ENCODE measurements around the gene DISC1.
"Not testable (repeated sequence)": the region's sequence is repeated elsewhere in the genome, so short reads cannot be mapped to it uniquely, and the experiment has no call there.

DISC1 gene

DNA sequence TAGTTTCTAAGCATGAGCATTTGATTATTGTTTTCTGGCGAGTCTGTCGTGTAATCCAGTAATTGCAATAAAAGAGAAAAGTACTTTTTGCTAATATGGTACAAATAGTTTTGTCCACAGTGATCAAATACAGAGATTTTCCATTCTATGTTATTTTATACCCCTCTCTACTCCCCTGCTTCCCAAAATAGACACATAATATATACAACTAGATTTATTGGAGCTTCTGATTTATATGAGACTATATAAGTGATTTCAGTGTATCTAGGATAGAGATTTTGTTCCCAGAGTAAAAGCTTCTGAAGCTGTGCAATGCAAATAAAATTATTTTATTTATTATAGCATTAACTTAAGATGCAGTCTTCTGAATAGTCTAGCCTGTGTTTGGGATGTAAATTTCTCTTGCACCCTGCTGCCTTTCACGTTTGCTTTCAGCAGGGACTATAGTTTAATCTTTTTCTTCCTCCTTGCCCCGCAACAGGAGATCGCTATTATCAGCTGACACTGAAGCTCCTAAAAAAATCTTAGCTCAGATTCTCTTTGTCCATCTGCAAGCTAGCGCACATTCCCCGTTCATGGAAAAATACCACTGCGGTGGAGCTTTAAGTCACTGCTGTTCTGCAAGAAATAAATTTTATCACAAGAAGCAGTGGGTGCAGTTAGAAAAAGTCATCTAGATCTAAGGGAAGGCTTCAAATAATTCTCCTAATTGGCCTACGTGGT lies 273.3 kb downstream of the DISC1 start:
- DNase-seq = no peak

DNA sequence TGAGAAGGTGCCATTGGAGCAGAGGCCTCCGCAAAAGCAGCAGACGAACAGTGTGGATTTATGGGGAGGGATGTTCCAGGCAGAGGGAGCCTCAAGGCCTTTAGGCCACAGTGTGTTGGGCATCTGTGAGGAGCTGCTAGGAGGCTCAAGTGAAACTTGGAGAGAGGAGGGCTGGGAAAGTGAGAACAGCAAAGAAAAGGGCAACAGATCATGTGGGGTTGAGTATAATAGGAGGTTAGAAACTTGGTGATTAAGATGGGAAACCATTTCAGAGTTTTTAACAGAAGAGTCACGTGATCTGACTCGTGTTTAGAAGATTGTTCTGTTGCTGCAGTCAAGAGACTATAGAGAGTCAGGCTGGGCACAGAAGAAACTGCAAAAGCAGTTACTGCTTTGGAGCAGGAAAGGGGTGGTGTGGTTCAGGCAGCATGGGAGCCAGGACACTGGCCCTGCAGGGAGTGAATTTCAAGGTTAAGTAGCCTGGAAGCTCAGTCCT lies 277.0 kb downstream of the DISC1 start:
- no peak for DNase-seq

DNA sequence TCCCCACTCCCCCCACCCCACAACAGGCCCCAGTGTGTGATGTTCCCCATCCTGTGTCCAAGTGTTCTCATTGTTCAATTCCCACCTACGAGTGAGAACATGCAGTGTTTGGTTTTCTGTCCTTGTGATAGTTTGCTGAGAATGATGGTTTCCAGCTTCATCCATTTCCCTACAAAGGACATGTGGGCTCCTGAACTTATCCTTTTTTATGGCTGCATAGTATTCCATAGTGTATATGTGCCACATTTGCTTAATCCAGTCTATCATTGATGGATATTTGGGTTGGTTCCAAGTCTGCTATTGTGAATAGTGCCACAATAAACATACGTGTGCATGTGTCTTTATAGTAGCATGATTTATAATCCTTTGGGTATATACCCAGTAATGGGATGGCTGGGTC lies 280.7 kb downstream of the DISC1 start:
- DNase-seq = not testable (repeated sequence)

DNA sequence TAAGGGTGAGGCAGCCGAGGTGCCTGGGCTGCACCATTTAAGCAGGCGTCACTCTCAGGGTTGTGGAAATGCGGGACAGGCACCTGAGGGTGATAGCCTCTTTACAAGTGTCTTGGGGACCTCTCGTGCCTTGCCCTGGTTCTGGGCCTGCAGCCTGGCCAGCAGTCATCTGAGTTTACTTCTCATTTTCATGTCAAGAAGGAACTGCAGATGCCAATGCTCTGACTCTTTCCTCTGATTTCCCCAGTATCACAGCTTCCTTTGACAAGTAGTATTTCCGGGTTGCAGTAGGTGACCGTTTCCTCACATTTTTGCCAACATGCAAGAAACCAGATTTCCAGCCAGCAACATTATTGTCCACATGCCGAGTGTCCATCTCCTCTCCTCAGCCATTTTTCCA lies 286.9 kb downstream of the DISC1 start:
- no peak for DNase-seq

DNA sequence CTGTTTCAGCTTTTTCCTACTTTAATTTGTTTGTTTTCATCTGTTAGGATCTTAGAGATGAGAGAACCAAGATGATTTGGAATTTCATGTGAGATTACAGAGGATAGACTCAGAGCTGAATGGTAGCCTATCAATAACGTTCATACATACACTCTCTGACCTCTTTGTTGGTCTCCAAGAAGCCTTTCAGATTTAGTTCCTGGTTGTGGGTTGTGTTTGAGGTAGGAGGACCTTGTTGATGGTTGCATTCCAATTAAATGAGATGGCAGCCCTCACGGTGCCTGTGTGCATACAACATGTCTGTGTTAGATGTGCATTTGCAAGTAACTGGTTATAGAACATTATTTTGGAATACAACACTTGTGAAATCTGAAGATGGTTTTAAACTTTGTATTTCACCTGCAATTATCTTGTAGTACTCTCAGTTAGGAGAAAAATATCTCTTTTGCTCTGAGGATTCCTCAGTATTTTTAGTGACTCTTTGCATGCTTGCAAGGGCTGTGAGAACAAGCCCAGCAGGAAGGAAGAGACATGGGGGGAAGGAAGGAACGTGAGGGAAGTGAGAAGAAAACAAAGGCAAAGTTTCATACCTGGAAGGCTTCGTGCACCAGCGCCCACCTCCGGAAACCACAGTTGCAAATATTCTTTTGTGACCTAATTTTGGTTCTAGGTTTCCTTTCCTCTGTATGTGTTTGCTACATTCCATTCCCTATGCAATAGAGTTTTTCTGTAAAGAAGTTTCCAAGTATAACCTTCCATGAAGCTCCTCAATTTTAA lies 291.8 kb downstream of the DISC1 start:
- no peak for DNase-seq

DNA sequence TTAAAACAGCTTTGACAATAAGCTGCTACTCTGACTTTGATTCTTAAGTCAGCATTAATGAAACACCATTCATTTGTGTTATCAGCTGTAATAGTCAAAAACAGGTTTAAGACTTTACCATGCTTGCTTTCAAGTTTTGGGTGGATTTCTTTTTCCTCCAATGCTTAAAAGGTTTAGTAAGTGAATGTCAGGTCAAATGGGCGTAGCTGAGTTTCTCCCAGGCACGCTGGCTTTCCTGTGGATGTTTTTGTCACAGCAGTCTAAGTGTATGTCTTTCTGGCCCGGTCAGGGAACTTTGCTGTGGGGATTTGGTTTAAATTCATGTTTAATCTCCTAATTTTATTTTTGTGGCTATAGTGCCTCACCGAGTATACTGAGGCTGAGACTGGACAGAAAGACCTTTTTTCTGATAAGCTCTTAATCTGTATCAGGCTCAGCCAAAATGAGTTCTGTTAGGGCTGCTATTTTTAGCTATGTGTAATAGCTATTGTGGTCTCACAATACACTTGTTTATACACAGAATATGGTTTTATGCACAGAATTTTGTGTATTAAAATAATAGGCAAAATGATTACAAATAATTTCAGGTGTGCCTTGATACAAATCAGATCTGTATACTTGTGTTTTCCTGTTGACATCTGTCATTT lies 292.8 kb downstream of the DISC1 start:
- no peak for DNase-seq

DNA sequence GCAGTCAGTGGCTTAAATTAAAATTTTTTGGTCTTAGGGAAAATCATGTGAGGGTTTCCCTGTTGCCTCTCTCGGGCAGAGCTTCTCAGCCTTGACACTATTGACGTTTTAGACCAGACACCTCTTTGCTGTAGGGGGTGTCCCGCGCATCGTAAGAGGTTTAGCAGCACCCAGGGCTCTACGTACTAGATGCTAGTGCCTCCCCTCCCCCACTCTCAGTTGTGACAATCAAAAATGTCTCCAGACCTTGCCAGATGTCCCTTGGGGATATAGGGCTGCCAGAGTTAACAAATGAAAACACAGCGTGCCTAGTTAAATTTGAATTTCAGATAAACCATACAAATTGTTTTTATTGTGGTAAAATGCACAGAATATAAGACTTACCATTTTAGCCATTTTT lies 293.3 kb downstream of the DISC1 start:
- DNase-seq = no peak

DNA sequence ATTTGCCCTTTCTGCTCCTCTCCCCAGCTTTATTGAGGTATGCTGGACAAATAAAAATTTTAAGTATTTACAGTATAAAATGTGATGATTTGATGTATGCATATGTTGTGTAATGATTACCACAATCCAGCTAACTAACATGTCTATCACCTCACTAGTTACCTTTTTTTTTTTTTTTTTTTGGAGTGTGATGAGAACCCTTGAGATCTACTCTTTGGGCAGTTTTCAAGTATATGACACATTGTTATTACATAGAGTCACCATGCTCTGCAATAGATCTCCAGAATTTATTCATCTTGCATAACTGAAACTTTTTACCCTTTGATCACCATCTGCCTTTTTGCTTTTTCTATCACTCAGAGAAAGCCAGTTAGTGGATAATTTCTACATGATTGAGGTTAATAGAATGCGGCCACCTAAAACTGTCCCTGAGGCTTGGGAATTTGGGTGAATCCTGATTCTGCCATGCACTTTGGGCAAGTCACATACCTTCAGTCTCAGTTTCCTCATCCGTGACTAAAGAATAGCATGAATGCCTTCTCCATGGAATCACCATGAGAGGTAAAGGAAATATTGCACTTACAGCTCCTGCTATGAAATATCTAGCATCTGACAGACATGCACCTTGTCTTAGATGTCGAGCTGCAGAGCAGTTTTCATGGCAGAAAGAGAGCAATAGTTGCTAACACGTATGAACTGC lies 295.2 kb downstream of the DISC1 start:
- no peak for DNase-seq

DNA sequence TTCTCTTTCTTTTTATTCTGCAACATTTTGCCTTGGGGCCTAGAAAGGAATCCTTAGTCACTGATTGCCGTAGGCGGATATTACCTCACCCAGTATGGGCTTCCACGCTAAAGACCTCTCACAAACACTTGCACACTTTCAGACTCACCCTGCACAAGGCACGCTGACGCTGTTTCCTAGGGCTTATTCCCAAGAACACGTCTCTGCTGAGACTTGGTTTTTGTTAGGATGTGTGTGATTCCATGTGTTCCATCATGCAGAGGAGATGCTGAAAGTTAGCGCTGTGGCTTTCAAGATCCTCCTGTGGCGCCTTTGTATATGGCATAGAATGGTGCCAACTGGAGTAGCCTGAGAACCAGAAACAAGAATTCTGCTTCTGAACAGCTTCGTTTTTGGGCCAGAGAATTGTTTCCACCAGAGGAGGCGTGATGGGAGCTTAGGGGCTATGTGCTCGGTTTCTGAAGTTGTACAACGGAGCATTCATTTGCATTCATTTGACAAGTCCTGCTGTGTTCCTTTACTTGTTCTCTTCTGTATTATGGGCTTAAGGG lies 297.0 kb downstream of the DISC1 start:
- DNase-seq = no peak

DNA sequence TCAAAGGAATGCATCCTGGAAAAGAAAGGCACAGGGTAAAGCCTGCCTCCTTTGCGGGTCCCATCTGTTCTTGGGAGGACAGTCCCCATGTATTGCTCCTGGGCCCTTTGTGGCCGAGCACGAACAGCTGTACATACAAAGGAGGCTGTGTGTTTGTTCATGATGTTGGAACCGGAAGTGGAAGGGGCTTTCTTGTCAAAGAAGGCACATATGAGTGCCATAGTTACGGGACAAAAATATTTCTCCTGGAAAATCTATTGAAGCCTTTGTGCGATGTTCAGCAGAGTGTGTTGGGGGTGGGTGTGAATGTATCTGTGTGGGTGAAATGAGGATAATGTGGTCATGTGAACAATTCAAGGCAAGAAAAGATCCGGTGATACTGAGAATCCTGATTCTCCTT lies 297.6 kb downstream of the DISC1 start:
- peak; percentile 38 for DNase-seq

DNA sequence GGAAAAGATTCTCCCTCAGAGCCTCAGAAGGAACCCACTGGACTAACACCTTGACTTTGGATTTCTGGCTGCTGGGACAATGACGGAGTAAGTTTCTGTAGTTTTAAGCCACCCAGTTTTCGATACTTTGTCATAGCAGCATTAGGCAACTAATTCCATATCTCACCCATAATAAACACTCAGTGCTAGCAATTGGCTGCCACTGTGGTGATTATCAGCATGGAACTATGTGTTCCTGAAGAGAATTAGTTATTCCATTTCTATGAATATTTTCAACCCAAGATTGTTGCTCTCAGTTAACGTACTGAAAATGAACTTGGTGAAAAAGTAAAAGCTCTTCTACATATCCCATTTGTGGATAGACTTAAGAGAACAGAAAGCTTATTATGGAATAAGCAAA lies 299.3 kb downstream of the DISC1 start:
- no peak for DNase-seq

DNA sequence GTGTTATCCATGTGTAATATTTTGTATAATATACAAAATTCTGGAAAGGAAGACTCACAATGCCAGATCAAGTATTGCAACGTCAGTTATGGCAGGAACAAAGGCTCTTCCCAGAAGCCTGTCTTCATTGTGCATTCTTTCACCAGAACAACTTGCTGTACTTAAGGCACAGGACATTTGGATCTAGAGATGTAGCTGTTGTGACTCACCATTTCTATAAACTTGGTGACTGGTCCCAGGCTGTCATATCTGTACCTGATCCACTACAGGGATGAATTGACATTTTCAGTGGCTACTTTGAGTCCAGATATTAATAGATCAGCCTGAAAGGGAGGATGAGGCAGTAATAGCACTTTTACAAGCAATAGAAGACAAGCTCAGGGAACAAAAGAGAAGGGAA lies 299.8 kb downstream of the DISC1 start:
- DNase-seq = no peak

DNA sequence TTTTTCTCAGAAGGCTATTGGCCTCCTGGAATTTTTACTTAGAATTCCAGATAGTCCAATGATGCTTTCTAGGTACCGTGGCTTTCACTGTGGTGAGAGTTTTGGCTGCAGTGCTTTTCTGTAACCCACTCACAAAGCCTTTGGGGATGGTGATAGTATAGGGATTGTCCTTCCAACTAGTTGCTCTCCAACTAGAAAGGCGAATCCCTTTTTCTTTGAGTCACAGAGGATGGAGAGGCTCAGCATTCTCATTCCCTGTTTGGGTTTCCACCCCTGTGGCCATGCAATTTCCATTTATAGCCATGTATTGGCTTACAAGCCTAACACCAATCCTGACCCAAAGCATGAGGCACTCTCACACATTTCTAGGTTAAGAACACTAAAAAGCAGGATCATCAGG lies 300.3 kb downstream of the DISC1 start:
- DNase-seq = no peak

DNA sequence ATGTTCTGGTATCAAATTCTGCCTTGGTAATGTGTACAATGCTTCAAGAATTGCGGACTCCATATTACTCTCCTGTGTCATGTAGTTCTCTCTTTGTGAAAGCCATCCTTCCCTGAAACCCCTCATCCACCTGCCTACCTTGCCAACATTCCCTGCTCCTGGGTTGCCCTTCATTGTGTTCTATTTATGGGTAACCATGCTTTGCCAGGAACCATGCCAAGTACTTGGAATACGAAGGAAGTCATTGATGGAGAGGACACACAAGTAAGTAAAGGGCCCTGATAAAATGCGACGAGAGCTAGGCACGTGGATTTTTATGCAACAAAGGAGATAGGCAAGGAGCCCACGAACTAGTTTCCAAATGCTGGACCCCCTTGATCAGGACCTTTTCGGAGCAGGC lies 300.8 kb downstream of the DISC1 start:
- no peak for DNase-seq

DNA sequence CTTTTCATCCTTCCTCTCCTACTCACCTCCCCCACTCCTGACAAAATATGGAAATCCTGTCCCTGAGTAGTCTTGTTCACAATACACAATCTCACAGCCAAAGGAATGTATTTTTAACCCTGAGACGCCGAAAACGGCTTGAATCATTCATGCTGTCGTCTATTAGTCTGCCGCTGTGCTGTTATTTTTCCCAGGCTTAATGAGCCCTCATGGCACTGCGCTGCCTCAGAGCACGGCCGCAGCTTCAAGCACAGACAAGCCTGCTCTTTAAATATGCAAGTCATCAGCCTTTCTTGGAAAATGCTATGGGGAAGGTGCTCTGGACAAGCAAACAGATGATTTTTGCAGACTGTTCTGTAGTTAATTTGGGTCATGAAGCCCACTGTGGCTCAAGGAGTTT lies 302.7 kb downstream of the DISC1 start:
- no peak for DNase-seq

DNA sequence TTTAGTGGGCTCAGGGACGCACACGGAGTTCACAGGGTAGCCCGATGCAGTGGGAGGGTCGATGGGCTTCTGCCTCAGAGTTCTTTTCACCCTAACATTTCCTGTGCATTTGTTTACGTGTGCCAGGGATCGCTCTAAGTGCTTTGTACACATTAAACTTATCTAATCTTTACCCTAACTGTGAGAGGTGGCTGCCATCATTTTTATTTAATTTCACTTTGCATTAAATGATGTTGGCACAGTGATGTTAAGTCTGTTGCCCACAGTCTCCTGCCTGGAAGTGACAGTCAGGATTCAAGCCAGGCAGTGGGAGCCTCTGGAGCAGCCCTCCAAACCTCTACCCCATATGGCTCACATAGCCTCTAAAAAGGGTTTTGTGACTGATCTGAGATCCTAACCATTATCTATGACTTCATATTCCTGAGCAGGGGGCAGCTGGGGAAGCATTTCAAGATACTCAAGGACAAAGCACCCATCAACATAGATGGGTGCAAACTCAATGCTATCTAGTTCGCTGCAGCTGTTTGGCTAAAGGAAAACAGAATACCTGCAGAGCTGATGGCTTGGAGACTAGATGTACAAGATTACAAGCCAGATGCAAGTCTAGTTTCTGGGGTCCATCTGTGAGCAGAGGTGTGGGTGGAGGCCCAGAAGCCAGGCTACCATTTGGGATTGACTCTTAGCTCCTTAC lies 303.8 kb downstream of the DISC1 start:
- no peak for DNase-seq

DNA sequence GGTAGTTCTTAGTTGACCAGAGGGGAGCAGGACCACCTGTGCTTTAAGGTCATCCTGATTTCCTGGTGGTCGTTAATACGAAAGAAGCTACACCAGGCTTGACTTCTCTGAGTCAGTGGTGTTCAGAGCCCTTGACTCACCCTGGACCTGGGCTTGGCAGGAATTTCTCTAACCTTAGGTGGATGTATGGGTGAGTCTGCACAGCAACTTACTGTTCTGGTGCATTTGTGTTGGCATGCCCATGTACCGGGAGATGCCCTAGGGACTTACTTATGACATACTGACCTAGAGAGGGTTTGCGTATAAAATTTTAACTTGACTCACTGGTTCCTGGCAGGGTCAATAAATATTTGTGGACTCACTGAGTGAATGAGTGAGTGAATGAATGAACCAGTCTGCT lies 304.6 kb downstream of the DISC1 start:
- DNase-seq = no peak

DNA sequence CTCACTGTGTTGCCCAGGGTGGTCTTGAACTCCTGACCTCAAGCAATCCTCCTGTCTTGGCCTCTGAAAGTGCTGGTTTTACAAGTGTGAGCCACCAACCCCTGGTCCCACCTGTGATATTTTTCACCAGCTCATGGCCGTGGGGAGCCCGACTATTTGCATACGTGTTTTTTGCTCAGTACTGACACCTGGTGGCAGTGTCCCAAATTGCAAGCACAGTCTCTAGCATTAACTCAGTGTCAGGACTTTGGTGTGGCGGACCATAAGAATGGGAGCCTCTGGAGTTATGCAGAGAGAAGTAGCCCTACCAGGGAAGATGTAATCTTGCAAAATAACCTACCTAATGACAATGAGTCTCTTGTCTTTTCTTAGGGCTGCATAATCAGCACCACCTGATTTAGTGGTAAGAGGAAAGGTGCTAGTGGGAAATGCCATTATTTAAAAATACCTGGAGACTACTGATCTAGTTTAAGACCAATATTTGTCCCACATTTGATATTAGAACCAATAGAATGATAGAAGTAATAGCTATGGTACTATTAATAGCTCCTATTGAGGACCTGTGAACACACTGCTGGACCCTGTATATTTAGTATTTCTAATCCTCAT lies 305.4 kb downstream of the DISC1 start:
- DNase-seq = no peak

DNA sequence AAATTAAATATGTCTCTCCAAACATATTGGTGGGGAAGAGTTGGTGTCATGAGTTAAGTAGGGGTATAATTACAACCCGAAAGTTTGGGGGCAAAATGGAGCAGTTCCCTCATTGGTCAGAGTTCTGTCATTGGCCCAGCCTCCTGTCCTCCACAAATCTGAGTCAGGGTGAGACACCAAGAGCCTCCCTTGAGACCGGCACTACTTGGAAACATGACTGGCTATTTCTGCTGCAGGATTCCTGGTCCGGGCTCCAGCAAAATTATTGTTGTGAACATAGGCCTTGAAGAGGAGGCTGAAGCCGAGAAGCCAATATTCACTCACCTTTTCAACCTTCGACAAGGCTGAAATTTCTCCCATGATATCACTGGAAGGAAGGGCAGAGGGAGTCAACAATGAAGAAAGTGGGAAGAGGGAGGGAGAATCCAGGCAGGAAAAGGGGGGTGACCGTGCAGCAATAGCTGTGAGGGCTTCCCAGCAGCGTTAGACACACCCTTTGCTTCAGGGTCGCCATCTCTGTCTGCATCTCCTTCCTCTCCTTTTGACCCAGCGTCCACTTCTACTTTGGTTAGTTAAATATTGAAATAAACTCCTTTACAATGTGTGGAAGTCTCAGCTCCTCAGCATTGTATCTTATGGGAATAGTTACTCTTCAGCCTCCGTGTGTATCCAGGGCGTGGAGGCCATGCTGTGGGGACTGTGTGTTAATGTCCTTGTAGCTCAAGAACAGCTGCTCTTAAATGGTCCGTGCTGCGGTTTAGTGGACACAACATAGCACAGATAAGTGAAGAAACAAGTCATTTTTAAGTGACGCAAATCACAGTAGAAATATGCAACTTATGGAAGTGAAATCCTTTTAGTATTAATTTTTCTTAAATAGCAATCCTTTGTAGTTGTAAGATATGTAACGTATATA lies 307.4 kb downstream of the DISC1 start:
- DNase-seq = no peak

DNA sequence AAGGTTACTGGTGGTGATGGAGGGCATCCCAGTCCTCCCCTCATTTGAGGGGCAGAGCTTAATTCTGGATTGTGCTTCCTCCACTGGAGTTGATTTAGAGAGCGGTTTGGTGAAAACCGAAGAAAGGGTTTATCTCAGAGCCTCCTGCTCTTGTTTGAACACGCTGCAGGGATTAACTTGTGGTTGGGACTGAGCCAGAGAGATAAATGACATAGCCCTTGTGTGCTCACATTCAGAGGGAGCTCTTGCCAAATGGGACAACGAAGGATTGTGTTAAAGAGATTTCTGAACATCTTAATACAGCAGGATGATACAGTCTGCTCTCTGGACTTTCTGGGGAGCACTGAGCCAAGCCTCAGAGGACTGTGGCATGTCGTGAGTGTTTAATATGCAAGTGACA lies 308.2 kb downstream of the DISC1 start:
- DNase-seq = peak; percentile 46

DNA sequence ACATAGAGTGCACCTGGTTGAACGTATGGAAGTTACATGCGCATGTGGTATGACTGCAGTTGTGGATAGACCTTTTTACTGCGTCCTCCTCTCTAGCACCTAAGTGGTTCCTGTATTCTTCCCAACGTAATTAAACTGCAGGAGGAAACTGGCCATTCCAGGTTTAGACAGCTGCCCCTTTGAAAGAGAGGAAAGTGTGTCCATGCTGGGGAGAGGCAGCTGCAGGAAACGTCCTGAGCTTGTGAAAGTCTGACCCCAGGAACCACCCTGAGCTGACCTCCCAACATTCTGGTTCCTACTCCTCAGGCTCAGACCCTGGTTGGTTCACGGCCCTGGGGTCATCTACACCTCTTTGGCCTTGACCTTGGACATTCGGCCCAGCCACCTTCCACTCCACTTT lies 309.3 kb downstream of the DISC1 start:
- no peak for DNase-seq
